Loucy (cell line): Measurements from ENCODE around the gene NAV2.

ENCODE experiments used
- H2AFZ ChIP-seq: fragments of 200-600 bp; sonication (generic); 2 replicates; pipeline ENCODE4 v1.6.0; 2016; ENCODE audit warnings: antibody characterized with exemption, mild to moderate bottlenecking, low read length, moderate library complexity
- H3F3A ChIP-seq: fragments of 200-600 bp; 2 replicates; pipeline ENCODE4 v1.6.0; 2016; ENCODE audit warnings: antibody characterized with exemption, low read depth, mild to moderate bottlenecking
- H3K27me3 ChIP-seq: fragments of 200-600 bp; sonication (generic); 2 replicates; pipeline ENCODE4 v1.6.1; 2014; ENCODE audit warnings: low read length, mild to moderate bottlenecking; ENCODE audit not compliant: insufficient read depth, poor library complexity, severe bottlenecking
- H3K36me3 ChIP-seq: fragments of 200-600 bp; sonication (generic); 2 replicates; pipeline ENCODE4 v1.6.1; 2016; ENCODE audit warnings: low read length; ENCODE audit not compliant: insufficient read depth
- H3K4me1 ChIP-seq: fragments of 200-600 bp; sonication (generic); 2 replicates; pipeline ENCODE4 v1.5.1; 2014; ENCODE audit warnings: low read length, mild to moderate bottlenecking; ENCODE audit not compliant: insufficient read depth, poor library complexity, severe bottlenecking
- H3K4me2 ChIP-seq: fragments of 200-600 bp; sonication (generic); 2 replicates; pipeline ENCODE4 v1.6.0; 2014; ENCODE audit warnings: antibody characterized with exemption, low read length, low read depth, mild to moderate bottlenecking; ENCODE audit not compliant: poor library complexity, severe bottlenecking
- H3K4me3 ChIP-seq: fragments of 200-600 bp; sonication (generic); 2 replicates; pipeline ENCODE4 v1.5.1; 2014; ENCODE audit warnings: low read length, mild to moderate bottlenecking, mixed read lengths; ENCODE audit not compliant: poor library complexity, severe bottlenecking
- H3K79me2 ChIP-seq: fragments of 200-600 bp; sonication (generic); 2 replicates; pipeline ENCODE4 v1.6.1; 2014; ENCODE audit warnings: low read length; ENCODE audit not compliant: insufficient read depth
- H3K9ac ChIP-seq: fragments of 200-600 bp; sonication (generic); 2 replicates; pipeline ENCODE4 v1.6.0; 2014; ENCODE audit warnings: mild to moderate bottlenecking, low read depth, low read length, moderate library complexity; ENCODE audit not compliant: poor library complexity, severe bottlenecking
- H3K9me2 ChIP-seq: fragments of 200-600 bp; sonication (generic); replicated peaks from 2 replicates; pipeline ENCODE4 v1.6.1; 2016; ENCODE audit warnings: low read depth, low read length, mixed read lengths
- H3K9me3 ChIP-seq: fragments of 200-600 bp; sonication (generic); 2 replicates; pipeline ENCODE4 v1.6.1; 2014; ENCODE audit warnings: mild to moderate bottlenecking, antibody characterized with exemption, low read length, low read depth; ENCODE audit not compliant: insufficient read depth
- H4K20me1 ChIP-seq: fragments of 200-600 bp; sonication (generic); 2 replicates; pipeline ENCODE4 v1.6.0; 2014; ENCODE audit warnings: antibody characterized with exemption, low read length, mild to moderate bottlenecking; ENCODE audit not compliant: insufficient read depth, poor library complexity, severe bottlenecking
- CTCF ChIP-seq: fragments of 200-600 bp; sonication (generic); conservative IDR thresholded peaks from 2 replicates; pipeline ENCODE4 v1.5.1; 2014; ENCODE audit warnings: mild to moderate bottlenecking, antibody characterized with exemption, low read length
- EZH2phosphoT487 ChIP-seq: fragments of 200-600 bp; IDR thresholded peaks from 2 replicates; pipeline ENCODE4 v1.6.1; 2018; ENCODE audit warnings: antibody characterized with exemption, mild to moderate bottlenecking, moderate library complexity, borderline replicate concordance

NAV2 gene

GRCh38 chr11:19853920-19854319 is 141.3 kb downstream of the NAV2 start:
- Histone ChIP-seq H3F3A (no peaks in the 10 kb centered on the region), H4K20me1 (no peaks in the 10 kb centered on the region), H3K9me3 (no peaks in the 10 kb centered on the region), H3K27me3 (no peaks in the 10 kb centered on the region), H2AFZ (no peak overlapping the region), H3K4me3 (no peak overlapping the region), H3K4me1 (no peaks in the 10 kb centered on the region), H3K36me3 (no peaks in the 10 kb centered on the region), H3K4me2 (no peak overlapping the region), H3K9me2 (no peaks in the 10 kb centered on the region), H3K9ac (no peak overlapping the region), H3K79me2 (no peaks in the 10 kb centered on the region)
- no peak for TF ChIP-seq EZH2phosphoT487
- TF ChIP-seq CTCF = no peak

- Histone ChIP-seq H3K9me2 (no peaks in the 10 kb centered on the region), H3K36me3 (no peaks in the 10 kb centered on the region), H3K4me3 (no peak overlapping the region), H3K27me3 (no peaks in the 10 kb centered on the region), H2AFZ (no peak overlapping the region), H3F3A (no peaks in the 10 kb centered on the region), H3K9me3 (no peaks in the 10 kb centered on the region), H3K79me2 (no peaks in the 10 kb centered on the region), H3K9ac (no peak overlapping the region), H3K4me2 (no peak overlapping the region), H4K20me1 (no peaks in the 10 kb centered on the region), H3K4me1 (no peaks in the 10 kb centered on the region)
- TF ChIP-seq EZH2phosphoT487 (no peak), CTCF (no peak)
Observed at GRCh38 chr11:19861171-19861570, 148.5 kb downstream of the NAV2 start.

GRCh38 chr11:19862091-19862490 is 149.5 kb downstream of the NAV2 start:
- Histone ChIP-seq H3K4me3 (no peak overlapping the region), H3K9me2 (no peaks in the 10 kb centered on the region), H3K27me3 (no peaks in the 10 kb centered on the region), H3K9ac (no peak overlapping the region), H3K4me2 (no peak overlapping the region), H4K20me1 (no peaks in the 10 kb centered on the region), H2AFZ (no peak overlapping the region), H3K4me1 (no peaks in the 10 kb centered on the region), H3K9me3 (no peaks in the 10 kb centered on the region), H3K79me2 (no peaks in the 10 kb centered on the region), H3F3A (no peaks in the 10 kb centered on the region), H3K36me3 (no peaks in the 10 kb centered on the region)
- TF ChIP-seq CTCF (no peak), EZH2phosphoT487 (no peak)
